Osteocyte (in vitro differentiated cells): ENCODE results near the gene ZNHIT1. TPM values are rescaled to one million over a fixed set of nuclear protein-coding genes. Genes with fewer than 3 reads are reported as not detected.

Source experiments
- DNase-seq: peaks from one replicate; pipeline ENCODE4 v3.0.0; 2021; ENCODE audit warnings: mixed read lengths; ENCODE audit not compliant: unreplicated experiment; ENCODE audit errors: extremely low spot score
- H3K27ac Mint-ChIP-seq: one replicate; pipeline ENCODE4 v1.8.0; 2021; ENCODE audit warnings: mild to moderate bottlenecking, mixed read lengths; ENCODE audit not compliant: unreplicated experiment
- H3K27me3 Mint-ChIP-seq: one replicate; pipeline ENCODE4 v1.8.0; 2021; ENCODE audit warnings: mixed read lengths; ENCODE audit not compliant: unreplicated experiment
- H3K36me3 Mint-ChIP-seq: one replicate; pipeline ENCODE4 v1.8.0; 2021; ENCODE audit warnings: mixed read lengths; ENCODE audit not compliant: unreplicated experiment
- H3K4me1 Mint-ChIP-seq: one replicate; pipeline ENCODE4 v1.8.0; 2021; ENCODE audit warnings: mixed read lengths; ENCODE audit not compliant: unreplicated experiment
- H3K4me3 Mint-ChIP-seq: one replicate; pipeline ENCODE4 v1.8.0; 2021; ENCODE audit warnings: mild to moderate bottlenecking, moderate library complexity, mixed read lengths; ENCODE audit not compliant: unreplicated experiment
- H3K9me3 Mint-ChIP-seq: one replicate; pipeline ENCODE4 v1.8.0; 2021; ENCODE audit warnings: mixed read lengths; ENCODE audit not compliant: unreplicated experiment
- total RNA-seq: library from RNA; stranded (reverse); gene quantifications from 2 replicates; pipeline ENCODE4 v1.2.1, GENCODE V29; 2021
- TF ChIP-seq, protein P1 (sequence below): fragments of 200-600 bp; sonication (generic); IDR thresholded peaks from 2 replicates; pipeline ENCODE4 v1.5.0; 2021; ENCODE audit warnings: antibody characterized with exemption, mild to moderate bottlenecking, moderate library complexity

ZNHIT1 gene
- total RNA-seq, 1 donor from 2014 or later, result 66.9 TPM

DNA sequence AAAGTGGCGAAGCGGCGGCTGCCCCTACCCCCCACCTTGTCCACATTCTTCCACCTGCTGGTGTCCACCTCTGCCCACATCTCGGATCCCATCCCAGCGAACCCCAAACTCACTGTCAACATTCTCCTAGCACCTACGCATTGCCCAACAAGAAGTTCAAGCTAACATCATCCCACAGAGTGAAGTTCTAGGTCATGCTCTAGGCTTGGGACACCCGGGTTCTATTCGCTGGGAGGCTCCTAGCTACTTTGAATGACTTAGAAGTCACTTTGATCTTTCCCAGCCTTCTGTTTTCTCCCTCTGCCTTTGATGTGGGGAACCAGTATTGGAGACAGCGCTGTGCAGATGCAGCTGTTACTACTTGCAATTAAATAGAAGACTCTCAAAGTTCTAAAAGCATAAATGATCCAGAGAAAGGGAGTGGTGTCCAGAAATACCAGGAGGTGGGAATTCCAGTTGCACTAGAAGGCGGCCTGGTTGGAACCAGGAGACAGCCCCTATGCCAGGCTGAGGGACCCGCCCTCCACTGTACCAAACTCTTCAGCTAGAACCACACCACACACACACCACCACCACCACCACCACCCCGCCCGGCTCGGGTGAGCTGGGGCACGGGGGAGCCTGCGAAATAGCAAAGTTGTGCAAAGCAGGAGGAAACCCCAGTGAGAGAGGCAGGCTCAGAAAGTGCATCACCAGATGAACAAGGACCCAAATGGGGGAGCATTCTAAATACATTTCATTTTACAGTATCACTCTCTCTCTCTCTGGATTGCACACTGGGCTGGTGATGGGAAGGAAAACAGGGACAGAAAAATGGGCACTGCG, 47.1 kb upstream of the ZNHIT1 start:
- Mint-ChIP-seq H3K36me3 (no peaks in the 10 kb centered on the region), H3K27me3 (peaks cover 80% of the 10 kb centered on the region), H3K4me3 (peak overlapping the region; percentile 39), H3K4me1 (peaks cover 46% of the 10 kb centered on the region), H3K27ac (no peak overlapping the region), H3K9me3 (no peaks in the 10 kb centered on the region)
- TF ChIP-seq, protein P1, sequence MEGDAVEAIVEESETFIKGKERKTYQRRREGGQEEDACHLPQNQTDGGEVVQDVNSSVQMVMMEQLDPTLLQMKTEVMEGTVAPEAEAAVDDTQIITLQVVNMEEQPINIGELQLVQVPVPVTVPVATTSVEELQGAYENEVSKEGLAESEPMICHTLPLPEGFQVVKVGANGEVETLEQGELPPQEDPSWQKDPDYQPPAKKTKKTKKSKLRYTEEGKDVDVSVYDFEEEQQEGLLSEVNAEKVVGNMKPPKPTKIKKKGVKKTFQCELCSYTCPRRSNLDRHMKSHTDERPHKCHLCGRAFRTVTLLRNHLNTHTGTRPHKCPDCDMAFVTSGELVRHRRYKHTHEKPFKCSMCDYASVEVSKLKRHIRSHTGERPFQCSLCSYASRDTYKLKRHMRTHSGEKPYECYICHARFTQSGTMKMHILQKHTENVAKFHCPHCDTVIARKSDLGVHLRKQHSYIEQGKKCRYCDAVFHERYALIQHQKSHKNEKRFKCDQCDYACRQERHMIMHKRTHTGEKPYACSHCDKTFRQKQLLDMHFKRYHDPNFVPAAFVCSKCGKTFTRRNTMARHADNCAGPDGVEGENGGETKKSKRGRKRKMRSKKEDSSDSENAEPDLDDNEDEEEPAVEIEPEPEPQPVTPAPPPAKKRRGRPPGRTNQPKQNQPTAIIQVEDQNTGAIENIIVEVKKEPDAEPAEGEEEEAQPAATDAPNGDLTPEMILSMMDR, result no peak
- DNase-seq, result no peak

DNA sequence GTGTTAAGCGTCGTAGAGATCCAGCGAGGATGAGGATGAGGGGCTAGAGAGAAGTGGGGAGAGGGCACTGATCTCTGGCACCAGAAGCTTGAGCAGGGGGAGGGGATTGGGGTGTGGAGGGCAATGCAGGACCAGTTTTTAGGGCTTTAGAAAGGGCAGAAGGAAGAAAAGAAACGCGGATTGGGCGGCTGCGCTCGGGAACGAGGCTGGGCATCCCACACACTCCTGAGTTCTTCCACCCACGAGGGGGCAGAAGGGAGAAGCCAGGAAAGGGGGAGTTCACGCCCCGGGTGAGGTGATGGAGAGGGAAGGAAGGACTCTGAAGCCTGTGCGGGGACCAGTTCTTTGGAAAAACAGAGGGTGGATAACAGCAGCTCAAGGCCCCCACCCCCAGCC, 46.5 kb upstream of the ZNHIT1 start:
- Mint-ChIP-seq H3K36me3 (no peaks in the 10 kb centered on the region), H3K4me3 (peak overlapping the region; percentile 40), H3K27me3 (peaks cover 79% of the 10 kb centered on the region), H3K9me3 (no peaks in the 10 kb centered on the region), H3K27ac (no peak overlapping the region), H3K4me1 (peaks cover 41% of the 10 kb centered on the region)
- no peak for DNase-seq
- TF ChIP-seq, protein P1, result peak; percentile 30

DNA sequence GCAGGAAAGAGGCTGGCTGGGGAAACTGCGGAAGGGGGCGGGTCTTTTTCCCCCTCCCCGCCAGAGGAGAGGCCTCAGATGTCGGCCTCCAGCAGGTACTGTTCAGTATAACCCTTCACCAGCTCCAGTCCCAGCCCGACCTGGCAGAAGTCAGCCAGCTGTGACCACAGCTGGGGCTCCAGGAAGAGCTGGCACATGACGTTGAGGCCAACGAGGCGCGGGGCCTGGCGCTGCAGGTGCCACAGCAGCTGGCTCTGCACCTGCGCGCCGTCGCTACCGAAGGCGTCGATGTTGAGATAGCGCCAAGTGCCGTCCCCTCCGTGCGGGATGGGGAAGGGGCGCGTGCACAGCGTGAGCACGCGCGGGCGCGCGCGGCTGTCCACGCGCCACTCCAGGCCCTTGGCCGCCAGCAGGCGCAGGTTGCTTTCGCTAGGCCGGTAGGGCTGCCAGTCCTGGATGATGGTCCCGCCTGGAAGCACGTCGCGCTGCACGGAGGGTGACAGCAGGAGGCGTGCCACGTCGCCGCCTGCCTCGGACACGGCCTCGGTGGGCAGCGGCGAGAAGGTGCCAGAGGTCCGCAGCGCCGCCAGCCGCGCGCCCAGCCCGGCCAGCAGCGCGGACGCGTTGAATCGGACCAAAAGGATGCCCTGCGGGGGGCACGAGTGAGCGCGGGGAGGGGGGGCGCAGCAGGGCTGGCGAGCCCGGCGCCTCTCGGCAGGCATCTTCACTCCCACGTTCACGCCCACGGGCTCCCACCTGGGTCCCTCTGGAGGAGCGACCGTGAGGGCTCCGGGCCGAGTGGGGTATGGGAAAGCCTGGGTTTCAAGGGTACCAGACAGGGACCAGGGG, 45.7 kb upstream of the ZNHIT1 start:
- TF ChIP-seq, protein P1, result no peak
- Mint-ChIP-seq H3K27ac (no peak overlapping the region), H3K4me1 (peaks cover 38% of the 10 kb centered on the region), H3K4me3 (peak overlapping the region; percentile 60), H3K9me3 (no peaks in the 10 kb centered on the region), H3K36me3 (no peaks in the 10 kb centered on the region), H3K27me3 (peaks cover 81% of the 10 kb centered on the region)
- no peak for DNase-seq

DNA sequence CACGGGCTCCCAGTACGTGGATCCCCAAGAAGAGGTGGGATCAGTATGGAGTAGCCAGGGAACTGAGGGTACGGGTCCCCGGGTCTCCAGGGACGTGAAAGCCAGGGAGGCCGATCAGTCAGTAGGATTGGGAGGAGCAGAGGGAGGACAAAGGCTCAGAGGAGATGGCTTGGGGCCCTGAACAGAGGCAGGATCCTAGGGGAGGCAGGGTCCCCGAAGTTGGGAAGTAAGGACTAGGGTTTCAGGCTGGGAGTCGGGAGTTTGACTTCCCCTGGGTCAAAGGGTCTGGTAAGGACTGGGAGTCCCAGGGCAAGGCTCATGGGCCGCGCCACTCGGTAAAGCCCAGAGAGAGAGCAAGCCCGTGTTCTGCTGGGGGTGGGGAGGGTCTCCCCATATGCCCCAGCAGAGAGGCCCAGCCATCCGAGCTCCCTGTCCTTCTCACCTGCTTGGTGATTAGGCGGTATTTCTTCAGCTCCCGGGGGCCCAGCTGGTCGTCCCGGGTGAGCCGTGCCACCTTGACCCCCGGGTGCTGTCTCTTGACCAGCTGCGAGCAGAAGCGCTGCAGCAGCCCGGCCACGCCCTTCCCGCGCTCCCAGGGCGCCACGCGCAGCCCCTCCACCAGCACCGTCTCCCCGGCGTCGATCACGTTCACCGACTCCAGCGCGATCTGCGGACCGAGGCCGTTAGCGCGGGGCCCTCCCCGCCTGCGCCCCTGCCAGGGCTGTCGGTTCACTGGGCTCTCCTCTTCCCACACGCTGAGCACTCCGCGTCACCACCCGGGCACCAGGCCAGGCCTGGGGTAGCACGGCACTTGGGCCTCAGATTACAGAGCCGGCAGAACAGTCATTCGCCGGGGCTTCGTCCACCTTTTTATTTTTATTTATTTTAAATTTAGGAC, 44.9 kb upstream of the ZNHIT1 start:
- H3K9me3 Mint-ChIP-seq, result no peaks in the 10 kb centered on the region
- H3K27ac Mint-ChIP-seq, result no peak overlapping the region
- no peaks in the 10 kb centered on the region for H3K36me3 Mint-ChIP-seq
- H3K4me3 Mint-ChIP-seq, result peak overlapping the region; percentile 60
- H3K27me3 Mint-ChIP-seq, result peaks cover 81% of the 10 kb centered on the region
- peak; percentile 92 for DNase-seq
- H3K4me1 Mint-ChIP-seq, result peaks cover 38% of the 10 kb centered on the region
- TF ChIP-seq, protein P1, result no peak
